Stimulated activated CD4-positive, alpha-beta T cell treated with anti-CD3 and anti-CD28 coated beads, Interleukin-1b, Interleukin-23, amount 100 ng/mL, for 4 hours (primary cell): ENCODE results near the gene FSHB.
"Not testable (repeated sequence)": the region's sequence is repeated elsewhere in the genome, so short reads cannot be mapped to it uniquely, and the experiment has no call there.

Experiments
- DNase-seq, 2 donors: peaks; one replicate each; pipeline ENCODE4 v3.0.0-alpha.2; 2020; ENCODE audit warnings: low read depth in 2 of 2

Gene FSHB

DNA sequence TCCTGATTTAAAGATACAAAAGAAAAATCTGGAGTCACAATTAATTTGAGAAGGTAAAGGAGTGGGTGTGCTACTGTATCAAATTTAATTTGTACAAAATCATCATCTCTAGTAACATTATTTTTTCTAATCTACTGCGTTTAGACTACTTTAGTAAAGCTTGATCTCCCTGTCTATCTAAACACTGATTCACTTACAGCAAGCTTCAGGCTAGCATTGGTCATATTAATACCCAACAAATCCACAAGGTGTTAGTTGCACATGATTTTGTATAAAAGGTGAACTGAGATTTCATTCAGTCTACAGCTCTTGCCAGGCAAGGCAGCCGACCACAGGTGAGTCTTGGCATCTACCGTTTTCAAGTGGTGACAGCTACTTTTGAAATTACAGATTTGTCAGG is at the start of gene FSHB:
Gene FSHB, plus strand, starts transcription at position 301 of the 400 bp plus-strand sequence. CDS start 889 bp downstream, outside the sequence.
- DNase-seq = no peak

GRCh38 chr11:30186748-30187147 is 44.1 kb upstream of the FSHB start:
- no peak for DNase-seq

DNA sequence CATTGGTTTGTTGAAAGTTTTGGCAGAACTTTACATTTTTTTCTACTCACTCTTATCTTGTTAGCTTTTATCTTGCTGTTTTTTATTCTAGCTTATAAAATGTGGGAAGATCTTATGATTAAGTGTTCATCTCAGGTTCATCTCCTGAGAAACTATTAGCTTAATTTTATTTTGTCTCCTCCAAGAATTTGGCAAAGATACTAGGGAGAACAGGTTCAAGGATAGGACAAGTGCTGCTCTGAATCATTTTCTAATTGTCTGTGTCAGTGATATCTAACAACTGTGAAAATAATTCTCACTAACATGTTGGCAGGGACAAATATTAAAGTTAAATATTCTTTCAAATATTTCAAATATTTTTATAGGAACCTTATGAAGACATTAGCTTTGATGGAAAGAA is 38.2 kb upstream of the FSHB start:
- no peak for DNase-seq

- peak in 1 of 2 donors; percentile 9 for DNase-seq
Measured at GRCh38 chr11:30196400-30197206, 34.2 kb upstream of the FSHB start.

- no peak for DNase-seq
Measured at GRCh38 chr11:30197869-30198268, 32.9 kb upstream of the FSHB start.

DNA sequence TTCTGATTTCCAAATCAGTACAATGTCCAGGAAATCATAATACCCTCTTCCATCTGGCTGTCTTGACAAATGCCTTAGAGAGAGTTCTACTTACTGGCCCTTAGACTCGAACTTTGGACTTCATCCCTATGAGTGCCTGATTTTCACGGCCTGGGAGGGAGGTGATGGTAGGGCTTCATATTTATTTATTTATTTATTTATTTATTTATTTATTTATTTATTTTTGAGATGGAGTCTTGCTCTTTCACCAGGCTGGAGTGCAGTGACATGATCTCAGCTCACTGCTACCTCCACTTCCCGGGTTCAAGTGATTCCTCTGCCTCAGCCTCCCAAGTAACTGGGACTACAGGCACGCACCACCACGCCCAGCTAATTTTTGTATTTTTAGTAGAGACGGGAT is 27.8 kb upstream of the FSHB start:
- not testable (repeated sequence) for DNase-seq

DNA sequence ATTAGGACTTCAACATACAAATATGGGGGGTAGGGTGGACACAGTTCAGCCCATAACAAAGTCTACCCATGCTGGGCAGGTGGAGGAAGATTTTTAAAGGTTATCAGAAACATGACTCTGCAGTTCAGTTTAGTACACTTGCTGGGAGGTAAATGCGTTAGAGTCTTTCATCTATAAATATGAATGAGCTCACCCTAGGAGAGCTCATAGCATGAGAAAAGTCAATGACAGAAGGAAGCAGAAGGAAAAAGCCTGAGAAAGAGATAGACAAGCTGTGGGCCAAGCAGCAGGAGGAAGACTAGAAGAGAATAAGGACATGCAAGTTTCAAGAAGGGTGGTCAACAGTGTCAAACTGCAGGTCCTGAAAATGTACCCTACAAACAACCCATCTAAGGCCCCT is 27.0 kb upstream of the FSHB start:
- no peak for DNase-seq

- no peak for DNase-seq
Measured at GRCh38 chr11:30206249-30206996, 24.4 kb upstream of the FSHB start.

DNA sequence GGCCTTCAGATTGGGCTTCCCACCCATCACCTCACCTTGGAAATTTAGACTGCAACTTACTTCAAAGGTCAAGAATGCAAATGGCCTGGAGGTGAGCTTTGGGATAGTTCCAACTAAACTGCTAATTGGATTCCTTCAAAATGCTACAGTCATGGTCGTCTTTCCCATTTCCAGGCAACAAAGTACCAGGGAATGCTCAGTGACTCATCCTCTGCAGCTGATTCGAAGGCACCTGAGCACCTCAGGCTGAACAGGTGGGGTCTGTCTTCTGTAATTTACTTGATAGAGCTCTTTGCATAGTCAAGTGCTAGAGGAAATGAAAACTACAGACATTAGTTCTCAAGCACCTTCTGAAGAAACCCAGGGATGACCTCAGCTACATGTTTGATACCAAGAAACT is 20.5 kb upstream of the FSHB start:
- DNase-seq = no peak

DNA sequence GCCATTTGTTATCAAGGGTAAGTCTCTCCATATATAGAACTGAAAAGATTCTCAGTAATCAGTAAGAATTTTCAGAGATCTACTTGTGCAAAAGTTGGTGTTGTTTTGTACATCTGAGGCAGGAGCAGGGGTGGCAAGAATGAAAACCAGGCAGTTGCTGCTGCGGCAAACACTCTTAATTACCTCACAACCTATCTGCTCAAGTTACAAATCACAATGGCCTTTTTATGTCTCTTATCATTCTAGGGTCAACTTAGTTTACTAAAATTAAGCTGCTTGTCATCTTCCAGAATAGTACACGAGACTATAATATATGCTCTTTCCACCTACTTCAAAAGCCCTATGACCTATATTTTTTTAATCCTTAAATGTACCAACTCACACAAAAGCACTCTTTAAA is 14.3 kb upstream of the FSHB start:
- DNase-seq = no peak

DNA sequence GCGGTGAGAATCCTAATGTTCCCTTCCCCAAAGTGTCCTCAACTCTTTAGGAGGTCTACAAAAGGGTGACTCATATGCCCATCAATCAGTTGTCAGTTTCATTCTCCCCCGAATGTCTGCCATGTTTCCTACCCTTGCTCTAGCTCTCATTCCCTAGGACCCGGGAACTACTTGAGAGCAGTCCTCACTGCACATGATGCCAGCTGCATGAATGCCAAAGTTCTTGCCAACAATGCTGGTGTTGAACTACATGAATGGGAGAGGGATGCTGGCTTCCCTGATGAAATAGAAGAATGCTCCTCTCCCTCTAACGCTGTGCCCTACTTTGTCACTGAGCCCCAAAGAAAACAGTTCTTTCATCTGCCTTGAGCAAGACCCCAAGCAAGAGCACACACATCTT is 12.5 kb upstream of the FSHB start:
- no peak for DNase-seq

DNA sequence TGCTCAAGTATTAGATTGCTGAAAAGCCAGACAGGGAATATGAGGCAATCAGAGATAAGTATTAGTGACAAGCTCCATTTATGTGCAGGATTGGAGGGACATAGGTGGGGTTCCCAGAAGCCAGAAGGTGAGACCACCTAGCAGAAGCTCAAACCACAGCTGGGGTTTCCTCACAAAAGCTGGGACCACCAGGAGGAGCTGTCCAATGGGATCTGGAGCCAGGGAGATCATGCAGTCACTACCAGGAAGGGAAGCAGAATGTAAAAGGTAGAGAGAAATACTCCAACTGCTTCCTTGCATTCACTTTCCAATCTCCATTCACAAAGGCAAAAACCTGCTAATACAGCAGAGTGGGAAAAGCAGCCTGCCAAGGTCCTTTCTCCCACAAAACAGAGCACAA is 5.2 kb upstream of the FSHB start:
- DNase-seq = no peak

GRCh38 chr11:30228323-30228884 is 2.4 kb upstream of the FSHB start:
- no peak for DNase-seq

DNA sequence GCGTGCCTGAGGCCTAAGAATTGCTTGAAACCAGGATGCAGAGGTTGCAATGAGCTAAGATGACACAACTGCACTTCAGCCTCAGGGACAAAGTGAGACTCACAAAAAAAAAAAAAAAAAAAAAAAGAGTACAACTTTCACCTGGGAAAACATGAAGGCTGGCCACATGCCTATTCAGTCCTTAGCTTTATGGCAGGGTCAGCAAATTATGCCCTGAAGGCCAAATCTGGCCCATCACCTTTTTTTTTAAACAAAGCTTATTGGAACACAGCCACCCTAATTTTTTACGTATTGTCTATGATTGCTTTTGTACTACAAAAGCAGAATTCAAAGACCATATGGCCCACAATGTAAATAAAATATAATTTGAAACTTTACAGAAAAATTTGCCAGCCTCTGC is 8.2 kb downstream of the FSHB start:
- DNase-seq = no peak

GRCh38 chr11:30244265-30244664 is 13.5 kb downstream of the FSHB start:
- no peak for DNase-seq

GRCh38 chr11:30245621-30246020 is 14.8 kb downstream of the FSHB start:
- DNase-seq = no peak

DNA sequence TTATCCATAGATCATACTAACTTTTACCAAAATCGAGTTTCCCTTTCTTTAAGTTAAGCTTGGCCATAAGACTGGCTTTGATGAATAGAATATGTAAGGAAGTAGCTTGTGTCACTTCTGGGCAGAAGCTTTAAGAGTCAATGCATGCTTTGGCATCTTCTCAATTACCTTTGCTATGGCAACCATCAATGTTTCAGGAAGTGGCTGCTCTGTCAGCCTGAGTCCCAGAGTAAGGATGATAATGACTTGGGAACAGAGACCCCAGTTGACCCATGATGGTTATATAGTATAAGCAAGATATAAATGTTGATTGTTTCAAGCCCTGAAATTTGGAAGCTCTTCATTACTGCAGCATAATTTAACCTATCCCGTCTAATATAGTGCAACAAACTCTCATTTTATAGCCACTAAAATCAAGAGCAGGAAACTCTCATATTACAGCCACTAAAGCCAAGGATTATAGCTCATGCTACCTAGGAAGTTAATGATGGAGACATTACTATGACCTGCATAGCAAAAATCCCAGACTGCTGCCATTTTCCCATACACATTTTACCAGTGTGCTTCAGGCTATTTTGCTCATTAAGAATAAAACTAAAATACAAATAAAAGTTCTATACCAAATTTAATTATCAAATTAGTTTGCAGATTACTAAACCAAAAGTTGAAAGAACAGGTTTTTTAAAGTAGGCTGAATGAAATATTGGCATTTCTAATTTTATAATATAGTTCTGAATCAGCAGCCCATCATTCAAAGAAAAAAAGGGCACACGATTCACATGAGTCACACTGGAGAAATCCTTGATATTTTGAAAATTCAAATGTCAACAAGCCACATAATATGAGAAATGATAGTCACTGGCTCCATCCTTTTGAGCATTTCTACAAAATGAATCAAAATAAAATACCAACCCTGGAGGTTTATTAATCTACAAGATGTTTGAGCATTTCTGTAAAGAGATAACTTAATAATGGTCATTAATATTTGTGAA is 23.8 kb downstream of the FSHB start:
- DNase-seq = no peak

- no peak for DNase-seq
Measured at GRCh38 chr11:30255637-30256036, 24.8 kb downstream of the FSHB start.

GRCh38 chr11:30257058-30257457 is 26.2 kb downstream of the FSHB start:
- no peak for DNase-seq

- DNase-seq = no peak
Measured at GRCh38 chr11:30258679-30259078, 27.9 kb downstream of the FSHB start.

GRCh38 chr11:30260813-30261212 is 30.0 kb downstream of the FSHB start:
- DNase-seq = no peak

DNA sequence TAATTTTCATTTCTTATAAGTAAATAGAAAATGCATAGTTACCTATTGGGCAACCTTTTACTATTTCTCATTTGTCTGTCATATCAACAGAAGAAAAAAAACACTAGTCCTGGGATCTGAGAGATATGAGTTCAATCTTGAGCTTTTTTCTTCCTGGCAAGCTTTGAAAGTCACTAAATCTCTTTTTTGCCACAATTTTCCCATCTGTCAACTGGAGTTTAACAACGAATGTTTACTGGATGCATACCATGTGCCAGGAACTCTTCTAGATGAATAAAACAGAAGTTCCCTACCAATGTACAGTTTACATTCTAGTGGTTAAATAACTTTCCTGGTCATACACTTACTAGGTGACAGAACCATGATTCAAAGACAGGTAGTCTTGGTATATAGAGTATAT is 31.0 kb downstream of the FSHB start:
- no peak for DNase-seq
